Activated T-cell treated with anti-CD3 and anti-CD28 coated beads, Interleukin-2, amount 50 U/mL, for 1 hour (primary cell): ENCODE results near the gene RHOC.
A peak's percentile ranks its signal among the peaks of the same experiment; 100 is the strongest.

Source experiments
- DNase-seq: peaks from one replicate; pipeline ENCODE4 v3.0.0-alpha.2; 2020

RHOC gene

GRCh38 chr1:112700290-112701226, 6.4 kb downstream of the RHOC start:
- DNase-seq: peak; percentile 70

- no peak for DNase-seq
Measured at GRCh38 chr1:112699425-112700144, 7.3 kb downstream of the RHOC start.

DNA sequence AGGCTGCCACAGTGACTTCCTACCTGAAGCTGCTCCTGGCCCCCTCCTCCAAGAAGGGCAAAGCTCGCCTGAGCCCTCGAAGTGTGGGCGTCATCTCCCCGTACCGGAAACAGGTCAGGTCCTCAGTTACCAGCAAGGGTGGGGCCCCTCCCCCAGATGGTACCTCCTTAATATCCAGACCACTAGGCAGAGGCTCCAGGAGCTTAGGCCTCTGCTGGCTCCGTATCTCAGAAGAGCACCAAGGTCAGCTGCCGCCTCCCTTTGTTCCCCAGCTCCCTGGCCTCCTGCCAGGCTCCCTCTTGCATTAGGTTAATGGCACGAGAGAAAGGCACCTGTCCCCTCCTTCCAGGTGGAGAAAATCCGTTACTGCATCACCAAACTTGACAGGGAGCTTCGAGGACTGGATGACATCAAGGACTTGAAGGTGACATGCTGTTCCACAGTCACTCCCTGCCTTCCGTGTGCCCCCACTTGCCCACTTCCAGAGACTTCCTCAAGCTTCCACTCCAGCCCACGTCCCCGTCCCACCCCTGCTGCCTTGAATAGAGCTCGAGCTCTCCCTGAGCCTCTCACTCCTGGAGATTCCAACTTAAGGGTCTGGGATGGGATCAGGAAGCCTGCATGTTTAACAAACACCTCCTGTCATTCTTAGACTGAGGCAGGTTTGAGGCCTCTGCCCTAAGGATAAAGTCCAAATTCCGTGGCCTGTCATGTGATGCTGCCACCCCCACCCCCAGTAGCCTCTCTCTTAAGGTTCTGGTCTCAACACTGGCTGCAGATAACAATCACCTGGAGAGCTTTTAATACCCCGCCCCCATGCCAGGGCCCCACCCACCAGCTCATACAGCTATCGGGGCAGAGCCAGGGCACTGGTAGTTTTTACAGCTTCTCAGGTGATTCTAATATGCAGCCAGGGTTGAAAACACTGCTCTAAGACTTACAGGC, 8.3 kb downstream of the RHOC start:
- no peak for DNase-seq

GRCh38 chr1:112697781-112698201, 9.1 kb downstream of the RHOC start:
- DNase-seq: no peak

- no peak for DNase-seq
Measured at GRCh38 chr1:112696578-112697314, 10.2 kb downstream of the RHOC start.

DNA sequence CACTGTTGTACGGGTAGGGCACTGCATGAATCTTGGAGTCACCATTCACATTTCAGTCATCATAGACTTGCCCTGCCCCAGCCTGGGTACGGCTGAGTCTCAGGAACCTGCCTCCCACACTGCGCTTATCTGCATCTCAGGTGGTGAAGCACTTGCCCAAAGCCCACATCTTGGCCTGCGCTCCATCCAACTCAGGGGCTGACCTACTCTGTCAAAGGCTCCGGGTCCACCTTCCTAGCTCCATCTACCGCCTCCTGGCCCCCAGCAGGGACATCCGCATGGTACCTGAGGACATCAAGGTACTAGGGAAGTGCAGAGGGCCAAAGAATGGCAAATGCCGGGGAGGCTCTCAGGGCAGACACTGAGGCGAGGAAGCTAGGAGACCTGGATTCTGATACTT, 11.7 kb downstream of the RHOC start:
- DNase-seq: no peak

DNA sequence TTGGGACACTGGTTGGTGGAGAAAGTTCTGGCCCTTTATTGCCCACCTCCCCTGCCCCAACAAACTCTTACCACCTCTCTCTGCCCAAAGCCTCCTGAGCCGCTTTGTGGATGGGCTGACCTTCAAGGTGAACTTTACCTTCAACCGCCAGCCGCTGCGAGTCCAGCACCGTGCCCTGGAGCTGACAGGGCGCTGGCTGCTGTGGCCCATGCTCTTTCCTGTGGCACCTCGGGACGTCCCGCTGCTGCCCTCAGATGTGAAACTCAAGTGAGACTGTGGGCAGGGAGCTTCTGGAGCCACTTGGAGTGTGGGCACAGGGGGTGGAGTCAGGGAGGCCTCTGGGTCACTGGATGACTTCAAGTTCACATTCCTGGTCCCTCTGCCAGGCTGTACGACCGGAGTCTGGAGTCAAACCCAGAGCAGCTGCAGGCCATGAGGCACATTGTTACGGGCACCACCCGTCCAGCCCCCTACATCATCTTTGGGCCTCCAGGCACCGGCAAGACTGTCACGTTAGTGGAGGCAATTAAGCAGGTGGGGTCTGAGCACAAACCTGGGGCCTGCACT, 12.5 kb downstream of the RHOC start:
- DNase-seq: no peak

DNA sequence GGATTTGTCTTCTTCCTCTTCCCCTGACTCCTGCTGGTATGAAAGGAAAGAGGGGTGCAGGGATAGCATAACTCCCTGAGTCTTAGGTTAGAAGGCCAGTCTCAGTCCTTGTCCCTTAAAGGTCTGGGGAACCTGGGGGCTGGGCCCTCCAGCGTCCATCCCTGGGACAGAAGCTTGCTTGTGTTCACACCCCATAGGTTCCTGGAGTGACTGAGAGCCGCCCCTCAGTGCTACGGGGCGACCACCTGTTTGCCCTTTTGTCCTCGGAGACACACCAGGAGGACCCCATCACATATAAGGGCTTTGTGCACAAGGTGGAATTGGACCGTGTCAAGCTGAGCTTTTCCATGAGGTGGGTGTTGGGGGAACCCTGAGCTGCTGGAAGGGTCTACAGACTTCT, 13.1 kb downstream of the RHOC start:
- DNase-seq: no peak

GRCh38 chr1:112692681-112693080, 14.2 kb downstream of the RHOC start:
- no peak for DNase-seq

DNA sequence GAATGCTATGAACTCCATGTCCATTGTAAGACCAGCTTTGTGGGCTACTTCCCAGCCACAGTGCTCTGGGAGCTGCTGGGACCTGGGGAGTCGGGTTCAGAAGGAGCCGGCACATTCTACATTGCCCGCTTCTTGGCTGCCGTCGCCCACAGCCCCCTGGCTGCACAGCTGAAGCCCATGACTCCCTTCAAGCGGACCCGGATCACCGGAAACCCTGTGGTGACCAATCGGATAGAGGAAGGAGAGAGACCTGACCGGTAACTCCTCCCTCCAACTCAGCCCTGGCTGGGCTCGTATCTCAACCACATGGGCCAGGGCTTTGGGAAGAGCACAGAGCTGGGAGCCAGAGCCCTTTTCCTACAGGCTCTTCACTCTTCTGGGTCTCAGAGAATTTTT, 17.1 kb downstream of the RHOC start:
- no peak for DNase-seq

DNA sequence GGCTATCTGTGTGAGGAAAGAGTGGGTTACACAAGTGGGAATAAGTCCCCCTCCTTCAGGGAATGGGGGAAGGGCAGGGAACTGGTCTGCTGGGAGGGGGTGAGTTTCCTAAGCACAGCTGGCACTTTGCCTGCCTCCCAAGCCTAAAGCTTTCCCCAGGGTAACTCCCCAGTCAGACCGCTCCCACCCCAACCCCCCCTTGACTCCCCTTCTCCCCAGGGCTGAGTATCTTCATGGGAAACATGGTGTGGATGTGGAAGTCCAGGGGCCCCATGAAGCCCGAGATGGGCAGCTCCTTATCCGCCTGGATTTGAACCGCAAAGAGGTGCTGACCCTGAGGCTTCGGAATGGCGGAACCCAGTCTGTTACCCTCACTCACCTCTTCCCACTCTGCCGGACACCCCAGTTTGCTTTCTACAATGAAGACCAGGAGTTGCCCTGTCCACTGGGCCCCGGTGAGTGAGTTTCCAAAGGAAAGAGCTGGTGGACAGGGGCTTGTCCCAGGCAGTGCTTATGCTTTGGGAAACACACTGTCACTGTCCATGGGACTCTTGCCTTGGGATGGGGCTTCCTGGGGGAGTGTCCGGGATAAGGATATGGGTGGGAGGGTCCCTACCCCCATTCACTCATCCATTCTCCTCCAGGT, 17.6 kb downstream of the RHOC start:
- no peak for DNase-seq

DNA sequence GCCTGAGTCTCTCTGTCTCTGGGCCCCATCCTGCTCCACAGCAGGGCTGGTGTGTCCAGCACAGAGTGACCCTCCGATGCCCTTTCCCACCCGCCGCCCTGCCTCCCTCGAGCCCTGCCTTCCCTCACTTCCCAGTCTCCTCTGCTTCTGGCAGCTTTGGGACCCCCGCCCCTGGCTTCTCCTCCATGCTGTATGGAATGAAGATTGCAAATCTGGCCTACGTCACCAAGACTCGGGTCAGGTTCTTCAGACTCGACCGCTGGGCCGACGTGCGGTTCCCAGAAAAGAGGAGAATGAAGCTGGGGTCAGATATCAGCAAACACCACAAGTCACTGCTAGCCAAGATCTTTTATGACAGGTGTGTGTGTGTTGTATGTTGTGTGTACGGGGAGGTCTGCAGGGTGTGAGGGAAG, 18.1 kb downstream of the RHOC start:
- no peak for DNase-seq

GRCh38 chr1:112687785-112688496, 19.0 kb downstream of the RHOC start:
- no peak for DNase-seq

DNA sequence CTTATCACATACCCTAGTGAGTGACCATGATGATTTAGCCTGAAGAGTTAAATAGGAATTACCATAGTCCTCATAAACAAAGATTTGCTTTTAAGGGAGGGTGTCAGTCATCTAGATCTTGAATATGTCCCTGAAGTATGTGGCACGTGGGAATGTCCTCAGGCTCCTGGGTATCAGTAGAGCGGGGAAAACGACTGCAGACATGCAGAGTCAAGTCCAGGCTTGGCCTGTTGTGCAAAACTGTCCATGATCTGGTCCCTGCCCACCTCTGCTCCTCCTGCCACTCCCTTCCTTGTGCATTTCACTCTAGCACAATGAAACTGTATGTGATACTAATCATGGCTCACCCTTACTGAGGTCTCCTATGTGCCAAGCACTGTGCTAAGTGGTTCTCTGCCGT, 19.6 kb downstream of the RHOC start:
- DNase-seq: no peak

- no peak for DNase-seq
Measured at GRCh38 chr1:112686835-112687234, 20.1 kb downstream of the RHOC start.

GRCh38 chr1:112686417-112686816, 20.5 kb downstream of the RHOC start:
- DNase-seq: no peak

GRCh38 chr1:112685913-112686312, 21.0 kb downstream of the RHOC start:
- DNase-seq: no peak

DNA sequence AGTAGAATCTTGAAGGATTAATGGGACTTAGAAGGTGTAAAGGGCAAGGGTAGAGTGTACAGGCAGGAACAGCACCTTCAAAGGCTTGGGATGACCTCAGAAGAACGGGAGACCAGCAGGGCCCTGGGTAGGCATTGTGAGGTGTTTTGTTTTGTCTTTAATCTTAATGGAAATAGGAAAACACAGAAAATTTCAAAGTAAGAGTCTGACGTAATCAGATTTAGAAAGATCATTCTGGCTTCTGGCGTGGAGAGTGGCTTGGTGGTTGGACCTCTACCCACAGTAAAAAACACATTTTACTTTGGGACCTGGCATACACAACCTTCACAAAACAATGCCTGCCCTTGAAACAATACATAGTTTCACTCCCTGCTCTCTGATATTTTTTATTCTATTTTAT, 28.3 kb downstream of the RHOC start:
- DNase-seq: no peak

- no peak for DNase-seq
Measured at GRCh38 chr1:112677501-112677900, 29.4 kb downstream of the RHOC start.

GRCh38 chr1:112676543-112676942, 30.4 kb downstream of the RHOC start:
- DNase-seq: no peak
